ENCODE results near the gene IRX1.

Gene IRX1

DNA sequence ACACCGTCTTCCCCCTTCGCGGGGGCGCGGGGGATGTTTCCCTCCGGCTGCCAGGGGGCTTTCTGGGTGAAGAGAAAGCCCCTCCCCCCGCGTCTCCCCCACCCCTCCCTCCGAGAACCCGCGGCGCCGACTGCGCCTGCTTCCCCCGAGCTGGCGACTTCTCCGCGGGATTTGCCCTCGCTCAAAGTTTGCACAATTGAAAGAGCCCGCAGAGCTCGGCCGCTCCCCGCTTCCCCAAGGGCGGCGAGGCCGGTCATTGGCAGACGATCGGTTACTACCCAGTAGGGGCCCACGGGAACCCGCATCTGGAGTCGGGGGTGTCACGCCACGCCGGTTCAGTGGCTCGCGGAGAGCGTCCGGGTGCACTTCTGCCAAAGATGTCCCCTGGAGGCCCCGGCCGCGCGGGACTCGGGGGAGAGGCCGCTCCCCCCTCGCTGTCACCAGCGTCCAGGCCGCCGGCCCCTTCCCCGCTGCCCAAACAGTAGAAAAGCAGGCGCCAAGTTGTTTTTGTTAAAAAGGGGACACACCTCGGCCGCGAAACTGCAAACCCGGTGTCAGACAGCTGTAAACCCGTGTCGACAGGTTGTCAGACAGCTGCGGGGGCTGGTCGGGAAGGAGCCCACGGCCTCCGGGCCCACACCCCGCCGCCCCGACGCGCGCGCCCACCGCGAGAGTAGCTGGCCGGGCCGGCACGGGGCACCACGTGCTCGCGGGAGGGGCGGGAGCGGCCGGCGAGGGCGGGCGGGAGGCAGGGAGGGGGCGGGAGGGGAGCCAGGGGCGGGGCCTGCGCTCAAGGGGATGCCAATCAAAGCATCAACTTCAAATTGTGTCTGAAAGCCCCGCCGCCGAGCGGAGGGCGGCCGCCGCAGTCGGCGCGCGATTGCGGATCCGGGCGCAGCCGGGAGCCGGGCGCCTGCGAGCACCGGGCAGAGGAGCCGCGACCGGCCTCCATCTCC is at the start of gene IRX1:
Gene IRX1 (plus strand): TSS at position 827 of the 956 bp plus-strand sequence. CDS start 274 bp downstream, outside the sequence.
- TF ChIP-seq, protein P1, sequence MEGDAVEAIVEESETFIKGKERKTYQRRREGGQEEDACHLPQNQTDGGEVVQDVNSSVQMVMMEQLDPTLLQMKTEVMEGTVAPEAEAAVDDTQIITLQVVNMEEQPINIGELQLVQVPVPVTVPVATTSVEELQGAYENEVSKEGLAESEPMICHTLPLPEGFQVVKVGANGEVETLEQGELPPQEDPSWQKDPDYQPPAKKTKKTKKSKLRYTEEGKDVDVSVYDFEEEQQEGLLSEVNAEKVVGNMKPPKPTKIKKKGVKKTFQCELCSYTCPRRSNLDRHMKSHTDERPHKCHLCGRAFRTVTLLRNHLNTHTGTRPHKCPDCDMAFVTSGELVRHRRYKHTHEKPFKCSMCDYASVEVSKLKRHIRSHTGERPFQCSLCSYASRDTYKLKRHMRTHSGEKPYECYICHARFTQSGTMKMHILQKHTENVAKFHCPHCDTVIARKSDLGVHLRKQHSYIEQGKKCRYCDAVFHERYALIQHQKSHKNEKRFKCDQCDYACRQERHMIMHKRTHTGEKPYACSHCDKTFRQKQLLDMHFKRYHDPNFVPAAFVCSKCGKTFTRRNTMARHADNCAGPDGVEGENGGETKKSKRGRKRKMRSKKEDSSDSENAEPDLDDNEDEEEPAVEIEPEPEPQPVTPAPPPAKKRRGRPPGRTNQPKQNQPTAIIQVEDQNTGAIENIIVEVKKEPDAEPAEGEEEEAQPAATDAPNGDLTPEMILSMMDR (conservative IDR thresholded peaks at IDR 0.05; ENCODE audit: low read depth, low read length): no peak
- DNase-seq (ENCODE audit: low read depth): no peak
- no peak within 1 kb of the TSS for H3K4me3 ChIP-seq (ENCODE audit: low read length)

DNA sequence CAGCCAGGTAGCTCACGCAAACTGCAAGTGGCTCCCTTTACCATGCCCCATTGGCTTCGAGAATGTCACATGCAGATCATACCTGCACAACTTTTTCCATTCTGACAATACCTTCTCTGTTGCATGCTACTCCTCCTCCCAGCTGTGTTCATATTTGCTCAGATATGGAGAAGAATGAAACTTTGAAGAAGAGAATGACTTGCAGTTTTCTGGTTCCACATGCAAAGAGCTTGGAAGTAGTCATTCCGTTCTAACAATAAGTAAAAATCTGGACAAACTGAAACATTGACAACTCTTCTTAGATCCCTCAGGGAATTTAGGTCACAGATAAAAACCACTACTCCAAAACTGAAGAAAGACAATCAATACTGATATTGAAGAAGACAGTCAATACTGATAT is 49.6 kb upstream of the IRX1 start:
- TF ChIP-seq, protein P1 (conservative IDR thresholded peaks at IDR 0.05; ENCODE audit: low read depth, low read length): no peak
- H3K4me3 ChIP-seq (ENCODE audit: low read length): no peak overlapping the region
- no peak for DNase-seq (ENCODE audit: low read depth)

DNA sequence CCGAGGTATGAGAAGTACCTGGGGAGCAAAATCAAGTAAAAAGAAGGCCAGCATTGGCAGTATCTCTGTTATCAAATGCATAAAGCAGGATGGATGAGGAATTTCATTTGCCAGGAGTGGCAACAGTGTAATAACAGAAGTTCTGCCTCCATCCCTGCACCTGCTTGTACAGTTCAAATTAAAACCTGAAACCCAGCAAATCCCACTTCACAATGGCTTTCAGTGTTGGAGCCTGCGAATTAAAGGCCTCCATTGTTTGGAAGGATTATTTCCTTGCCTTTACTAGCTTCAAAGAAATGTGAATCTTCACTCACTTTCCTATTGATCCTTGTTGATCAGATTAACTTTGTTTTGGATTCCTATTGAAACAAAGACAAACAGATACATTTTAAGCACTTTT is 31.5 kb upstream of the IRX1 start:
- DNase-seq (ENCODE audit: low read depth): no peak
- TF ChIP-seq, protein P1 (conservative IDR thresholded peaks at IDR 0.05; ENCODE audit: low read depth, low read length): no peak
- no peak overlapping the region for H3K4me3 ChIP-seq (ENCODE audit: low read length)

DNA sequence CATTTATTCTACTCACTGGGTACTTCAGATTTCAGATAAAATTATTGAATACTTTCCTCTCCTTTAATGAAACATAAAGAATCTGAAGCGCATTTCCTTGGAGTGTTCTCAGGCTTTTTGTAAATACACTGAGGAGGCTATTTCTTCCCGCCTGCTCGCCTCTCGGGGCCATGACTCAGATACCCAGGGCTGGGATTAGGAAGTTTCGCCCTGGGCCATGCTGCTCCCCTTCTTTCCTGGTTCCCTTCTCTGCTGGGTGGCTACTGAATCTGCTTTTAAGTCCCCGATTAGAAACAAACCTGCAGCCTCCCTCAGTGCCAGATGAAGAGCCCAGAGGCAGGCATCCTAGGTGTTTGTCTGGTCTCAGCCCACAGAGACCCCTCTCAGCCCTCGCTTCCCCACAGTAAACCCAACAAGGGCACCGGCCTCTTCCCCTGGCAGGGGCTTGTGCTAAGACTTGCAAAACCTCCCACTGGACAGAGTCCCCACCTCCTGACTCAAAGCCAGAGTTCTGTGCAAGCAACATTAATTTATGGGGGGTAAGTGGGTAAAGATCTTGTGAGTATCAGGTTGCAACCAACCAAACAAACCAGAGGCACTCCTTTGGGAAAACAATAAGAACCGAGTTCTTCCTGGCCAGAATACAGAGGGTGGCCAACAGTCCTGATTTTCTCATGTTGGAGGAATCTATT is 30.7 kb upstream of the IRX1 start:
- H3K4me3 ChIP-seq (ENCODE audit: low read length): no peak overlapping the region
- TF ChIP-seq, protein P1 (conservative IDR thresholded peaks at IDR 0.05; ENCODE audit: low read depth, low read length): no peak
- no peak for DNase-seq (ENCODE audit: low read depth)

DNA sequence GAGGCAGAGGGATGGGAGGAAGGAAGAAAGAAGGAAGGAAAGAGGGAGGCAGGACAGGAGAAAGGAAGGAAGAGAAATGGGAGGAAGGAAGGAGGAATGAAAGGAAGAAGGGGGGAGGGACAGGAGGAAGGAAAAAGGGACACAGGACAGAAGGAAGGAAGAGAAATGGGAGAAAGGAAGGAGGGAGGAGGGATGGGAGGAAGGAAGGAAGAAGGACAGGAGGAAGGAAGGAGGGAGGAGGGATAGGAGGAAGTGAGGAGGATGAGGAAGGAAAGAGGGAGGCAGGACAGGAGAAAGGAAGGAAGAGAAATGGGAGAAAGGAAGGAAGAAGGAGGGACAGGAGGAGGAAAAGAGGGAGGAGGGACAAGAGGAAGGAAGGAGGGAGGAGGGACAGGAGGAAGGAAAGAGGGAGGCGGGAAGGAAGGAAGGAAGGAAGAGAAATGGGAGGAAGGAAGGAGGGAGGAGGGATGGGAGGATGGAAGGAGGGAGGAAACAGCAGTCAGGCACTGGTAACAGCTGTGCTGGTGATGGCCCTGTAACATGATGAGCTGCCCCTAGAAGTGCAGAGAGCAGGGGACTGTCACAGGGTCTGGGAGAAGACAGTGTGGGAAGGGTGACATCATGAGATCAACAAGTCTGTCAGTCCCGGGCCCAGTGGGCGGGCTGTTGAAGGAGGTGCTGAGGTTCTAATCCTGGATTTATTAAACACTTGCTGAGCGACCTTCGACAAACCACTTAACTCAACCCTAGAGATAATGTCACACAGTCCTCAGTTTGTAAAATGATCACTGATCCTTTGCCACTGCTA is 10.7 kb upstream of the IRX1 start:
- TF ChIP-seq, protein P1 (conservative IDR thresholded peaks at IDR 0.05; ENCODE audit: low read depth, low read length): no peak
- no peak for DNase-seq (ENCODE audit: low read depth)
- no peak overlapping the region for H3K4me3 ChIP-seq (ENCODE audit: low read length)

DNA sequence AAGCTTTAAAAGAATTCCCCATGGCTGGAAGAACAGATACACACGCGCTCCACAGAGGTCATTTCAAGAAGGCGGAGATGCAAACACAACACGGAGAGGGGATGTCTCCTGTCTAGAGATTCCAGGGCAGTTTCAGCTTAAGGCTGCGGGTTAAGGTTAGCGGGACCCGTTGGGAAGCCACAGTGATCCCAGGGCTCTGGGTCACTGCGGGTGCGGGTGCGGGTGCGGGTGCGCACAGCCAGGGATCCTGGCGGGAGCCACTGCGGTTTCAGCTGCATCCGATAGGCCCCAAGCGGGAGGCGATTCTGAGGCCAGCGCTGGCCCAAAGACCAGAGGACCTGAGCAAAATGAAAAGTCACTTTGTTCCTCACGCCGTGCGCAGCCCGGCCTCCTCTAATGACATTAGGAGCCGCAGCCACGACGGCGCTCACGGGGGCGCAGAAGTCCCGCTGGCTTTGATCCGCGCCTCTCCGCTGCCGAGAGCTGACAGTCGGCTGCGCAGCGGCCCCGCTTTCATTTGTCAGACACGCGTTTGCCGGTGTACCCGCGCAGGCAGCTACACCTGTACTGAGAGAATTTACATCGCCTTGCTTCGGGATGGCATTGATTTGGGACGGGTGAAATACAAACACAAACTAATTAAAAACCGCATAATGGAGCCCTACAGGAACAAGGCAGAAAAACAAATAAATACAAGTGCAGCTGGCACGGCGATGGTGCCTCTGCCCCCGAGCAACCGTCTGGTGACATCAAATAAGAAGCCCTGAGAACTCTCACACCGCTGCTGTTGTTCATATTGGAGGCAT is 5.3 kb upstream of the IRX1 start:
- no peak for DNase-seq (ENCODE audit: low read depth)
- TF ChIP-seq, protein P1 (conservative IDR thresholded peaks at IDR 0.05; ENCODE audit: low read depth, low read length): no peak
- H3K4me3 ChIP-seq (ENCODE audit: low read length): no peak overlapping the region

Measured in retinal pigment epithelial cell (primary cell).